ENCODE data around the gene LGR6. TPM values are rescaled to one million over a fixed set of nuclear protein-coding genes. Genes with fewer than 3 reads are reported as not detected.

The LGR6 gene
- polyA plus RNA-seq, 1 experiment: not detected

DNA sequence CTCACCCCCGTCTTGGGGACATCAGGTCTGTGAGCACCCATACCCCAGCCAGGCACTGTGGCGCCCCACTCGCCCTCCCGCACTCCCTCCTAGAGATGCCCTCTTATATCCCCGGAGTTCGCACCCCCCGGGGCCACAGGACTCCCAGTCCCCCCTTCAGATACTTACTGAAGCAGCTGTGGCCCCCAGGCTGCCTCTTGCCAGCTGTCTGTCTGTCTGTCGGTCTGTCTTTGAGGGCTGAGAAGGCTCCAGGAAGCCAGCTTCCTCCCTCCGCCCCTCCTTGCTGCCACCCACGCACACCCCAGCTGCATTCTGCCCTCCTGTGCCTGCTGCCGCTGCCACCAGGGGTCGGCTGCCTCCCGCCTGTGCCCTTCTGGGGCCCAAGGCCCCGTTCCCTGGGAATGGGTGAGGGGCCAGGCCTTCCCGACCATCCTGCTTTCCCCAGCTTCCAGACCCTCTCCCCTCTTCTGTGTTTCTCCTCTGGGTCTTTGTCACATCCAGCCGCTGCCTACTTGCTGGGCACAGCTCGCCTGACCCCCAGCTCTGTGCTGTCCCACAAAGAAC, 33.1 kb upstream of the LGR6 start, which contains the start of gene PTPN7:
PTPN7 (minus strand) TSS at position 226 of the 564 bp plus-strand sequence. CDS start 1,200 bp downstream, outside the sequence.
- TF ChIP-seq, protein P1, sequence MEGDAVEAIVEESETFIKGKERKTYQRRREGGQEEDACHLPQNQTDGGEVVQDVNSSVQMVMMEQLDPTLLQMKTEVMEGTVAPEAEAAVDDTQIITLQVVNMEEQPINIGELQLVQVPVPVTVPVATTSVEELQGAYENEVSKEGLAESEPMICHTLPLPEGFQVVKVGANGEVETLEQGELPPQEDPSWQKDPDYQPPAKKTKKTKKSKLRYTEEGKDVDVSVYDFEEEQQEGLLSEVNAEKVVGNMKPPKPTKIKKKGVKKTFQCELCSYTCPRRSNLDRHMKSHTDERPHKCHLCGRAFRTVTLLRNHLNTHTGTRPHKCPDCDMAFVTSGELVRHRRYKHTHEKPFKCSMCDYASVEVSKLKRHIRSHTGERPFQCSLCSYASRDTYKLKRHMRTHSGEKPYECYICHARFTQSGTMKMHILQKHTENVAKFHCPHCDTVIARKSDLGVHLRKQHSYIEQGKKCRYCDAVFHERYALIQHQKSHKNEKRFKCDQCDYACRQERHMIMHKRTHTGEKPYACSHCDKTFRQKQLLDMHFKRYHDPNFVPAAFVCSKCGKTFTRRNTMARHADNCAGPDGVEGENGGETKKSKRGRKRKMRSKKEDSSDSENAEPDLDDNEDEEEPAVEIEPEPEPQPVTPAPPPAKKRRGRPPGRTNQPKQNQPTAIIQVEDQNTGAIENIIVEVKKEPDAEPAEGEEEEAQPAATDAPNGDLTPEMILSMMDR (IDR thresholded peaks at IDR 0.05; ENCODE audit: insufficient read depth, low read depth, low read length): no peak
- ChIA-PET POLR2A (no interaction called here), CTCF (interaction anchor here (0.8 to 1.2 kb wide), 2 partner anchors 14 to 15 kb away, joined by 3 read pairs; no protein-coding TSS in a partner anchor)
- H3K27me3 ChIP-seq (ENCODE audit: control insufficient read depth, insufficient read depth, low read length): peaks cover 6% of the 10 kb centered on the region; the same call in 1 of the 2 replicates
- H3K4me3 ChIP-seq (ENCODE audit: low read depth, low read length): no peak within 1 kb of the TSS
- no peak for DNase-seq (ENCODE audit: low read depth)
- no peaks in the 10 kb centered on the region for H3K36me3 ChIP-seq (ENCODE audit: control insufficient read depth, insufficient read depth, low read length)

DNA sequence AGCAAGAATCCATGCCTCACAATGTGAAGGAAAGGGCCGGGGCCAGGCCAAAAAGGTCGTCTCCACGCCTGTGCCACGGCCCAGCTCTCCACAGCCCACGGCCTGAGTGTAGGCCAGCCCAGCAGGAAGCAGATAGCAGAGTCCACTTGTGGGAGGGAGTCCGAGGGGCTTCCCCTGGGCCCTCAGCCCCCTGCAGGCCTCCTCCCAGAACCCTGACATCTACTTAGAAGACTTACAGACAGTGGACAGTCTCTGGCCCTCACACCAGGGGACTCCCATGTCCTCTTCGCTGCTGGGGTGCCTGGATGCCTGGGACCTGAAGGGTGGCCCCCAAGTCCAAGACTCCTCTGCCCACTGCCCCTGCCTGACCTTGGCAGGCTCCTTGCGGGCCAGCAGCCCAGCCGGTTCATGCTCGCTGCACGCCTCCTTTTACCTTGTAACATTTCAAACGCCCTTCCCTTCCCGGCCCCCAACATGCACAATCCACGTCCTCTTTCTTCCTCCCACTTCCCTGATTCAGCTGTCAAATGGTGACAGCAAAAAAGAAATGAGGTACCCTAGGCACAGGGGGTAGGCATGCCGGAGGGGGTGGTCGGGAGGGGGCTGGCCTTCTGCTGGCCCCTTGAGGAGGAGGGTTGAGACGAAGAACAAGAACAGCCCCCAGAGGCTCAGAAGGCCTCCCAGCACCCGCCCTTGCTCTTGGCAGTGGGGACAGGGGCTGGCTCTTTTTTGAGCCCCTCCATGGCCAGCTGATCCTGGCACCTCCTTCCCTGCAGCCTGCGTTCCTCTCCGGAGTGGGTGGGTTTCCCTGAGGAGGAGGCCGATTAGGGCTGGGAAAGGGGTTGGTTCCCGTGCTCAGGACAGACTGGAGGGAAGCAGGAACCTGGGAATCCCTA, 32.2 kb upstream of the LGR6 start:
- ChIA-PET POLR2A (no interaction called here), CTCF (interaction anchor here (1.1 kb wide), 1 partner anchor 24 kb away, joined by 3 read pairs; no protein-coding TSS in a partner anchor)
- DNase-seq (ENCODE audit: low read depth): no peak
- no peaks in the 10 kb centered on the region for H3K36me3 ChIP-seq (ENCODE audit: control insufficient read depth, insufficient read depth, low read length)
- TF ChIP-seq, protein P1 (IDR thresholded peaks at IDR 0.05; ENCODE audit: insufficient read depth, low read depth, low read length): no peak
- H3K27me3 ChIP-seq (ENCODE audit: control insufficient read depth, insufficient read depth, low read length): peaks cover 6% of the 10 kb centered on the region; the same call in 1 of the 2 replicates
- H3K4me3 ChIP-seq (ENCODE audit: low read depth, low read length): no peak overlapping the region

GRCh38 chr1:202162047-202162417, 31.6 kb upstream of the LGR6 start:
- Histone ChIP-seq H3K36me3 (ENCODE audit: control insufficient read depth, insufficient read depth, low read length) (no peaks in the 10 kb centered on the region), H3K4me3 (ENCODE audit: low read depth, low read length) (no peak overlapping the region), H3K27me3 (ENCODE audit: control insufficient read depth, insufficient read depth, low read length) (peaks cover 6% of the 10 kb centered on the region; the same call in 1 of the 2 replicates)
- ChIA-PET CTCF (interaction anchor here (1.1 kb wide), 1 partner anchor 23 kb away, joined by 3 read pairs; no protein-coding TSS in a partner anchor), POLR2A (no interaction called here)
- no peak for DNase-seq (ENCODE audit: low read depth)
- TF ChIP-seq, protein P1 (IDR thresholded peaks at IDR 0.05; ENCODE audit: insufficient read depth, low read depth, low read length): no peak

DNA sequence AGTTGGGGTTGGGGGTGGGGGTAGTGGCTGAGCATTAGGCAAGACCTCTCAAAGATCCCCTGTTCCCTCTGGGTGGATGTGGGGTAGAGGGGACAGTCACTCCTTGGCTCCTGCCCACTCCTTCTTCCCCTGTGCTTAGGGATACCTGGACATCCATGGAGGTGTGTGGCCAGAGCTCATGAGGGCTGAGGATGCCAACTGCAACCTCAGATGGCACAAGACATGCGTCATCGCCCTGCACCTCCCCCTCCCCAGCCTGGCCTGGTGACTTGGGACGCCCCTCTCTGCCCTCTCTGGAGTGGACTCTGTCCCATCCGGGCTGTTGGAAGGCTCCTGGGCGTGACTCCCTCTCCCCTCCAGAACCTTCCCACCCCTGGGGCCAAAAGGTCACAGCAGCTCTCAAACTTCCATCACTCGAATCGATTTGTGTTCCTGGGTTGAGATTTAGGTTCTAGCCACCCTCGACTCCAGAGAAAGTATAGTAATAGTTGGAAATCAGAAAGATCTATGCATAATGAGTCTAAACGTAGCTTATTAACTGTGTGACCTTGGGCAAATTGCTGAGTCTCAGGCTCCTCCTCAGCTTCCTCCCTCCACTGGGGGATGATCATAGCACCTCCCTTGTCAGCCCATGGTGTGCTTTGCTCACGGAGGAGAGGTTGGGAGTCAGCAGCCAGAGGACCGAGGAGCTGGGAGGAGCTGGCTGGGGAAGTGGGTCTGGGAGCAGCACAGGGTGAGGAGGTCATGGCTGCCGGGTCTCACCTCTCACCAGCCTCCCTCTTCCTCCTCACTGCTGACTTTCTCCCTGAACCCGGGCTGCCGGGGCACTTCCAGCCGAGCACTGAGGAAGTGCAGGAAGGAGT, 30.9 kb upstream of the LGR6 start:
- no peak for DNase-seq (ENCODE audit: low read depth)
- Histone ChIP-seq H3K27me3 (ENCODE audit: control insufficient read depth, insufficient read depth, low read length) (peaks cover 6% of the 10 kb centered on the region; the same call in 1 of the 2 replicates), H3K4me3 (ENCODE audit: low read depth, low read length) (no peak overlapping the region), H3K36me3 (ENCODE audit: control insufficient read depth, insufficient read depth, low read length) (no peaks in the 10 kb centered on the region)
- ChIA-PET CTCF (interaction anchor here (1.1 to 1.4 kb wide), 3 partner anchors 8 to 557 kb away, joined by 3 to 6 read pairs (median 5); no protein-coding TSS in a partner anchor), POLR2A (no interaction called here)
- TF ChIP-seq, protein P1 (IDR thresholded peaks at IDR 0.05; ENCODE audit: insufficient read depth, low read depth, low read length): no peak

Measured in BJ (cell line).